ENCODE results near the gene ZNF609.
"Not testable (repeated sequence)": the region's sequence is repeated elsewhere in the genome, so short reads cannot be mapped to it uniquely, and the experiment has no call there.

Gene ZNF609

DNA sequence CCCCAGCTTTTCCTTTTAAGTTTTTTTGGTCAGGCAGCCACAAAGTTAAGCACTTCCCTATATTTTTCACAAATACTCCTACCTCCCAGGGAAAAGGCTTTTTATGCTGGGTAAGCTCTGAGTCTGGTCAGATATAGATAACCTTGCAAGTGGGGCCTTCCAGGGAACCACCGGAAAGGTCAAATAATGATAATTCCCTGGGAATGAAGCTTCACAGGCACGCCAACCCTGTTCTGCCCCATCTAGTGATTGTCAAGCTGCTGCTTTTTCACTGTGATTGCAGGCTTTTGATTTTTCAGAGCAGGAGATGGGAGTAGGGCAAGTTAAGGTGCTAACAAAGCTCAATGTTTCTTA, 121.0 kb downstream of the ZNF609 start:
- DNase-seq (ENCODE audit: low read depth), result no peak

- DNase-seq (ENCODE audit: low read depth), result no peak
Measured at GRCh38 chr15:64582202-64582601, 121.8 kb downstream of the ZNF609 start.

DNA sequence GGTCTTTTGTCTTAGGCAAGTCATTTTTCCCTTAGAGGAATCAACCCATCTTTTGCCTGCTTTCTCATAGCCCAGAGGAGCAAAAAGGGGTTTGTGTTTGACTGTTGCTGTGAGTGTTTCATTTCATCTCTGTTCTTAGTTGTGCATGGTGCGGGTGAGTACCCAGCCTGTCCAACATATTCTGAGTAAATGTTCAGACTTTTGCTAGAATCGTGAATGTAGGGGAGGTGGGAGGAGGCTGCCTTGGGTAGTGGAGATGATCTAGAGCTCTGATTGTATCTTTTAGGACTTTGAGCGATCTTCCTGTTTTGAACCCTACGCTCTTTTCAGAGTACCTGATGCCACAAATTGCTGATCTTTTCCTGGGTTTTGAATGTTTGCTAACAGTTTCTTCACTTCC, 123.1 kb downstream of the ZNF609 start:
- no peak for DNase-seq (ENCODE audit: low read depth)

DNA sequence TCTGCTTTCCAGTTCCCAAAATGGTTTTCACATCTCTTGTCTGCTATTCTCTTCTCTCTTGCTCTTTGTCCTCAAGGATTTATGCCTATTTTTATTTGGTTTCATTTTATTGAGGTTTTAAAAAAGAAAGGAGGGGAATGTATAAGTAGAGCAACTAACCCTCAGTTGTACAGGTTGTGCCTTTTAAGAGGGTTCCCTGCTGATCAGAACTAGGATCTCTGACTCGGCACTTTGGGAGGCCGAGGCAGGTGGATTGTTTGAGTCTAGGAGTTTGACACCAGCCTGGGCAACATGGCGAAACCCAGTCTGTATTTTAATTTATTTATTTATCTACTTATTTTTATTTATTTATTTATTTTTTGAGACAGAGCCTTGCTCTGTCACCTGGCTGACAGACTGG, 123.6 kb downstream of the ZNF609 start:
- DNase-seq (ENCODE audit: low read depth), result no peak

DNA sequence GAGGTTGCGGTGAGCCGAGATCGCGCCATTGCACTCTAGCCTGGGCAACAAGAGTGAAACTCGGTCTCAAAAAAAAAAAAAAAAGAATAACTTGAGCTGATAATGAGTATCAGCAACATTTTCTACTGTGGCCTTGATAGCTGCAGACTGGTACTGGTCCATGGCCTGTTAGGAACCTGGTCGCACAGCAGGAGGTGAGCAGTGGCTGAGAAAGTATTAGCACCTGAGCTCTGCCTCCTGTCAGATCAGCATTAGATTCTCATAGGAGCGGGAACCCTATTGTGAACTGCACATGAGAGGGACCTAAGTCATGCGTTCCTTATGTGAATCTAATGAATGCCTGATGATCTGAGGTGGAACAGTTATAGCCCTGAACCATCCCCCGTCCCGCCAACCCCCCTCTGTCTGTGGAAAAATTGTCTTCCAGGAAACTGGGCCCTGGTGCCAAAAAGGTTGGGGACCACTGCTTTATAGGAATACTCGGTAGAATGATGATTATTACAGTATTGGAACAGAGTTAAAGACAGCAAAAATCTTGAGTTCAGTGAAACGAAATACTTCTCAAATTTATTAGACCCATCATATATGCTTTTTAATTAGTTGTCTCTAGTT, 126.0 kb downstream of the ZNF609 start:
- no peak for DNase-seq (ENCODE audit: low read depth)

DNA sequence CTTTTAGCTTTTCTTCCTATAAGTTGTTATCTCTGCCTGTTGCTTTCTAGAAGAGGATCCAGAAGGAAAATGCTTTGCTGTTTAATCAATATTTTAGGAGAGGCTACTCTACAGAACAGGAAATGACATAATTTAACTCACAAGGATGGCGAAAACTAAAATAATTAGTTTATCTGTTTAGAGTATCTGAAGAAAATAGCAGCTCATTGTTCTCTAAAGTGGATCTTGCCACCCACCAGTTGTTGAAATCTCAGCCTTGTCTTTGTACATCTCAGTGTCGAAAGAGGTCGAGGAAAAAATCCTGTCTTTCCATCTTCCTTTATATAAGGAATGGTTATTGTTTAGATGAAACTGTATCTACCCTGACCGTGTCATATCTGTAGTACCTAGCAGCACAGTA, 126.6 kb downstream of the ZNF609 start:
- no peak for DNase-seq (ENCODE audit: low read depth)

DNA sequence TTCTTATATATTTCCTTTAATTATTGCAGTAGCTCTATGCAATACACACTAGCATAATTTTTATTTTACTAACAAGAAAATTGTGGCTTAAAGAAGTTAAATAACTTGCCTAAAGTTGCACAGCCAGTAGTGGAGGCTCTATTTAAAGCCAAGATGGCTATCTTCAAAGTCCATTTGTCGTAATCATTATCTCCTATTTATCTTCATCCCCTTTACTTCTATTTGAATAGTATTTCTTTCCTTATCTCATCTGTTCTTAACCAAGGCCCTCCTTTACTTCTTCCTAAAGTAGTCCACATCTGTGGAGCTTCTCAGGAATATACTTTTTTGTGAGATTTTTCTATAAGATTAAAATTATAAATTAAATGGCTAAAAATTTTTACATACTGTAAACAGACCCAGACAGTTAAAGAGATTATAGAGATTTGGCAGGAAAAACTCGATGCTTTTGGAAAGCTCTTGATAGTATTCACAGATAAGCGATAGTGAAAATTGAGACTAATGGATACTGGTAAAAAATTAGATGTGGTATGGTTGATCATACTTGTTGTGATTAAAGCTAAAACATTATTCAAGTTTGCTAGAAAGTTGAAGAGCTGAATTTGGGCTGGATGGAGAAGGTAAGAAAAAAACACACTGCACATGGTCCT, 129.2 kb downstream of the ZNF609 start:
- no peak for DNase-seq (ENCODE audit: low read depth)

DNA sequence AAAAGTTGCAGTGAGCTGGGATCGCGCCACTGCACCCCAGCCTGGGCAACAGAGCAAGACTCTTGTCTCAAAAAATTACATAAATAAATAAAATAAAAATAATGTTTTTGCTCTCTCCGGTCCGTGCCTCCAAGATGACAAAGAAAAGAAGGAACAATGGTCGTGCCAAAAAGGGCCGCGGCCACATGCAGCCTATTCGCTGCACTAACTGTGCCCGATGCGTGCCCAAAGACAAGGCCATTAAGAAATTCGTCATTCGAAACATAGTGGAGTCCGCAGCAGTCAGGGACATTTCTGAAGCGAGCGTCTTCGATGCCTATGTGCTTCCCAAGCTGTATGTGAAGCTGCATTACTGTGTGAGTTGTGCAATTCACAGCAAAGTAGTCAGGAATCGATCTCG, 132.5 kb downstream of the ZNF609 start:
- DNase-seq (ENCODE audit: low read depth), result not testable (repeated sequence)

GRCh38 chr15:64596701-64597476, 136.5 kb downstream of the ZNF609 start:
- DNase-seq (ENCODE audit: low read depth), result no peak

DNA sequence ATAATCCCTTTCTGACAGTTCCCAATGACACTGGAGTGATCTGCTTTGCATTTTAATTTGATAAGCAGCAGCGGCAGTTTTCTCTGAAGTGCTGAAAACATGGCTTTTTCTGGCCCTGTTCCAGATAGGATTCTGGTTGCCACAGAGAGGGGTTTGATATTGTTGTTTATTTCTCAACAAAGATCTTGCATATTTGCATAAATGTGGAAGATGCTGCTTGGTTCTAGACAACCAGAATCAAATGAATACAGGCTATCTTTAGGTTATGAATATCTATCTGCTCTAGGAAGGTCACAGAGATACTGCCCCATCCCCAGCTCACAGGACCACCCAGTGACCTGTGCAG, 137.1 kb downstream of the ZNF609 start:
- no peak for DNase-seq (ENCODE audit: low read depth)

DNA sequence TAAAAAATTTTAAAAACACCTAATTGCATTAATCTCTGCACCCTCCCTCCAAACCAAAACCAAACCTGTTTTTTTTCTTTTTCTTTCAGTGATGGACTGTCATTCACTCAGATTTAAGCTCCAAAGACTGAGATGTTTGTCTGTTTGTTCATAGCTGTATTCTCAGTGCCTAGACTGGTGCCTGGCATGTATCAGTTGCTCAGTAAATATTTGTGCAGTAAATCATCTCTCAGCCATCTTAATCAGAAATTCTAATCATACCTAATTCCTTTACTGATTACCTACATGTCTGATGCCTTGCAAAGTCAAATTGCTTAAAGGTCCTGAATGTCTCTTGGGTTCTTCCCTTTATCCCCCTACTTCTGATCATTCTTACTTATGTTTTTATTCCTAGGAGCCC, 138.8 kb downstream of the ZNF609 start:
- no peak for DNase-seq (ENCODE audit: low read depth)

- DNase-seq (ENCODE audit: low read depth), result no peak
Measured at GRCh38 chr15:64599716-64600115, 139.3 kb downstream of the ZNF609 start.

DNA sequence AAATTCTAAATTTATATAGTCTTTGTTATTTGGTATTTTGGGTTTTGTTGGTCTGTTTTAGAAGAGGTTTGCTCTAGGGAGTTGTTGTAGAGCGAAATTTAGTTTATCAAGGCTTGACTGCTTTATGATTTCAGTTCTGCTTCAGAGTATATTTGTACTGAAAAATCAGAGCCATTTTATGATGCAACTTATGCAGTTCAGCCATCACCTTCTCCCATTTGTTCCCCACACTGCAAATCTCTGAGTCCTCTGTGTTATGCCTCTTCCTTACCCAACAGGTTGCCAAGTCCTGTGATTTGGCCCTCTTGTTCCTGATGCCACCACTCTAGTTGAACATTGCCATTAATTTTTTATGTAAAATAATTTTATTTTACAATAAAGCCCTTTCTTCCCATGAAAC, 140.4 kb downstream of the ZNF609 start:
- no peak for DNase-seq (ENCODE audit: low read depth)

- DNase-seq (ENCODE audit: low read depth), result no peak
Measured at GRCh38 chr15:64604319-64604718, 143.9 kb downstream of the ZNF609 start.

- DNase-seq (ENCODE audit: low read depth), result not testable (repeated sequence)
Measured at GRCh38 chr15:64607416-64607815, 147.0 kb downstream of the ZNF609 start.

DNA sequence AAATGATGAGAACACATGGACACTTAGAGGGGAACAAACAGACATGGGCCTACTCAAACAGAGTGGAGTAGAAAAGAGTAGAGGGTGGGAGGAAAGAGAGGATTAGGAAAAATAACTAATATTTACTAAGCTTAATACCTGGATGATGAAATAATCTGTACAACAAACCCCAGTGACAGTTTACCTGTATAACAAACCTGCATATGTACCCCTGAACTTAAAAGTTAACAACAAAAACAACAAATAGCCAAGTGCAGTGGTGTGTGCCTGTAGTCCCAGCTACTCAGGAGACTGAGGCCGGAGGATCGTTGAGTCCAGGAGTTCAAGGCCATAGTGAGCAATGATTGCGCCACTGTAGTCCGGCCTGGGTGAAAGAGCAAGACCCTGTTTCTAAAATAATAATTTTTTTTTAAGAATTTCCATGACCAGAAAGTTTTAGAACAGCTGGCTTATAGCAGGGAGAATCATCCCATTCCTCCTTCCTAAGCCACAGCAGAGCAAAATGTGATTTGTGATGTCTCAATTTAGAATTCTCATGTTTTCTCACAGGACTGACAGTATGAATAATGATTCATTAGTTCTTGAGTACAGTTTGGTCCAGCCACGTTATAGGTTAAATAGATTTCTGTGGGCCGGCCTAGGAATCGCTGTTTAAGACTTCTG, 150.0 kb downstream of the ZNF609 start:
- no peak for DNase-seq (ENCODE audit: low read depth)

DNA sequence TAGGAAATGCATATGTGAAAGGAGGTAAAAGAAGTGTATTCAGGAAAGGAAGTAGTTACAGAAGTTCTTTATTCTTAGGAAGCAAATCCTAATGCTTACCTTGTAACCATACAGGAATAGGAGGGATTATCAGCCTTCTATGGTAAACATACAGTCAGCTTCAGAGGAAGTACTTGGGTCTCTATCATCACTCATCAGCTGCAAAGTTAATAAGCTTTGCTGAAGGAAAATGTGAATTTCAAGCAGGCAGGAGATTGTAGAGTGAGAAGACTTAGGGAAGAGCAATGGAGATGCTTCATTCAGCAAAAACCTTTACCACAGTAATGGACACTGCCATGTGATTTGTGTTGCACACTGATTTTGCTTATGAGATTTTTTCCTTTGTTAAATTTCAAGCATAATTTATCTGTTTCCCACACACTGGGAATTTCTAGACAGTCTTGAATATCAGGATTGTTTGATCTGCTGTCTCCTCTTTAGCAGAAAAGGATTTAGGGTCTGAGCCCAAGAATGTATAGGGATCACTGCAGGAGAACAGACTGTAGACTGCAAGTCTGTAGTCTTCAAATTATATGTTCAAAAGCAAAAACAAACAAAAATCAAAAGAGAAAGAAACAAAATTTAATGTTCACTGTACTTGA, 150.8 kb downstream of the ZNF609 start:
- no peak for DNase-seq (ENCODE audit: low read depth)

DNA sequence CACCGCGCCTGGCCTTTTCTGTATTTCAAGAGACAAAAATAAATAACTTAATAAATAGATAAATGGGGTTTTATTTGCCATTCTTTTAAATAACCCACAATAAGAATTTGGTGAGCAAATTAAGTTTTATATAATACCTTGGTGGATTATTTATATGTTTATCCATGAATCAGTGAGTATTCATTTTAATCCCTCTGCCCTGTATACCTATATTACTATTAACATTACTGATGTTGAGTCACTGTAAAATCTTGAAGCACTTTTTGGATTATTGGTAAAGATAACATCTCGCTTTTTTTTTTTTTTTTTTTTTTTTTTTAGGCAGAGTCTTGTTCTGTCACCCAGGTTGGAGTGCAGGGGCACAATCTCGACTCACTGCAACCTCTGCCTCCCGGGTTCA, 154.1 kb downstream of the ZNF609 start:
- DNase-seq (ENCODE audit: low read depth), result no peak

DNA sequence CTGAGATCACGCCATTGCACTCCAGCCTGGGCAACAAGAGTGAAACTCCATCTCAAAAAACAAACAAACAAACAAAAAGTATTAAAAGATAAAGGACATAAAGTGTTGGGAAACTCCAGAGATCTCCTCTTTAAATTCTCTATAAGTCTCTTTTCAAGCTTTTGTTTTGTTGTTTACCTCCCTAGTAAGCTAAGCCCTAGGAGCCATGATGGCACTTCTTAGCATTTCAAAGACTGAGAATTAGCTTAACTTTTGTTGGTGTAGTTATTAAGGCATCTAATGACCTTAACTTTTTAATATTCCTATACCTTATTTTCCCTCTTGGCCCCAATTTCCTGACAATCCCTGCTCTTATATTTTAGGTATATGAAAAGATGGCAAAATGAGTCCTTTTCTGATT, 157.3 kb downstream of the ZNF609 start:
- no peak for DNase-seq (ENCODE audit: low read depth)

DNA sequence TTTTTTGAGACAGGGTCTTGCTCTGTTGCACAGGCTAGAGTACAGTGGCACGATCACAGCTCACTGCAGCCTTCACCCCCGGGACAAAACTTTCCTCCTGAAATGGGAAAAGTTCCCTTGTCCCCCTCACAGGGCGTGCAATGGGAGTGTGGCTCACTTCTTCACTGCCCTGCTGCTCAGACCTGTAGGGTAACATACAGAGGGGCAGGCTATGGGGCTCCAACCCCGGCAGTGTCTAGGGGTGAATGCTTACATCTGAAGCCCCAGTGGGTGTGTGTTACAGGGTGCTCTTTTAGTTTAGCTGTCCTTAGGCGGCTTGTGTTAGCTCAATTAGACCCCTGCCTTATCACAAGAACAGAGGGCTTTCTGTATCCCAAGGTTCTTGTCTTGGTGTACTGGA, 157.8 kb downstream of the ZNF609 start:
- no peak for DNase-seq (ENCODE audit: low read depth)

- DNase-seq (ENCODE audit: low read depth), result no peak
Measured at GRCh38 chr15:64618540-64618939, 158.2 kb downstream of the ZNF609 start.

Data from activated T-cell treated with anti-CD3 and anti-CD28 coated beads for 24 hours (primary cell).